Skin of body (tissue), 2 donors: Measurements from ENCODE around the gene CCNK. TPM values are rescaled to one million over a fixed set of nuclear protein-coding genes. Genes with fewer than 3 reads are reported as not detected.
A peak's percentile ranks its signal among the peaks of the same experiment; 100 is the strongest.

Experiments
- DNase-seq: peaks from one replicate; lab custom pipeline; 2025; lab: John Stamatoyannopoulos, UW
- total RNA-seq: library from RNA; depleted of rRNA; stranded (reverse); fragments of >200 nt; gene quantifications from one replicate; pipeline ENCODE4 v1.2.3, GENCODE V29; 2014

CCNK gene
- total RNA-seq, 1 donor from 2014 or later: 64.6 TPM

GRCh38 chr14:99466758-99467157 is 14.5 kb upstream of the CCNK start:
- no peak for DNase-seq

DNA sequence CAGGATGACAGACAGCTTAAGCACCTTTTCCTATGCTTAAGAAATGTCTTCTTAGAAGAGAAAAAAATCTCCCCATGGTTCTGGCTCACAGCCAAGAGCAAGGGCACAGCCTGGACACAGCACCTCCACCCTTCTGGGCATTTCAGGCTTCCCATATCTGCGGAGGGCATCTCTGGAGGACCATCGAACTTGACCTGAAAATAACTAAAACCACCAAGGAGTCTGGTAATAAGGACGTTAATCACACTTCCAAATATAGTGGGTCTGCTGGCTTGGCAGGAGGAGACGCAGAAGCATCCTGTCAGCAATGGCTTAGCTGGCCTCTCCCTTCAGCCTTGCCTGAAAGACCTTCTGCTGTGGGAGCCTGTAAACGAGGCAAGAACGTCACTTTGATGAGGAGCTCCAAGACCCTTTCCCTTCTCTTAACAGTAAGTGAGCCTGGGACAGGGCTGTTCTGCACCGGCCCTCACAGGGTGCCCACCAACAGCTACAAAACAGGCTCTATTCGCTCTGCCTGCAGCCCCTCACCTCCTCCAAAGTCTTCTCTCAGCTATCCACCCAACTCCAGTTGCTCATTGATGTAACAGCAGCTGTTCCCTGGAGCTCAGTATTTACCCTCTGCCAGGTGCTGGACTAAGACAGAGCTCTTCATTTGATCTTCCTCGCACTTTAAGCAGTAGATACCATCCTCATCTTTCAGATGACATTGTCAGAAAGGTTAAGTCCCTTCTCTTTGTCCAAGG is 13.7 kb upstream of the CCNK start:
- DNase-seq: no peak

- DNase-seq: no peak
Observed at GRCh38 chr14:99468081-99468480, 13.1 kb upstream of the CCNK start.

GRCh38 chr14:99468836-99469592 is 12.2 kb upstream of the CCNK start:
- no peak for DNase-seq

- no peak for DNase-seq
Observed at GRCh38 chr14:99471731-99472130, 9.5 kb upstream of the CCNK start.

DNA sequence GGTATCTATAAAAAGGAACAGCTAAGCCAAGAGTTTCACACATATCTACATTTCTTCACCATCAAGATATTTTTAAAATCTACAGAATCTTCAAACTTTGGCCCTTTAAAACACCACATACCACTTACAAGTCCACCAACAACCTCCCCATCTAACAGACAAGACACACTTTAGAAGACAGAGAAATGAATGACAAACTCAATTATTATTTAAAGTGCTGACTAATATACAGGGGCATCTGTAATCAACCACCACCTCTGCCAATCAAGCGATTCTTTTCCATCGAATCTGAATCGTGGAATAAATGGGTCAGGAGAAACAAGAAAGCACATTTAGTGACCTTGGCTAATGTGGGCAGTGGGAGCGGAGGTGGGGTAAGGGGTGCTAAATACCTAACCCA is 8.3 kb upstream of the CCNK start:
- DNase-seq: no peak

DNA sequence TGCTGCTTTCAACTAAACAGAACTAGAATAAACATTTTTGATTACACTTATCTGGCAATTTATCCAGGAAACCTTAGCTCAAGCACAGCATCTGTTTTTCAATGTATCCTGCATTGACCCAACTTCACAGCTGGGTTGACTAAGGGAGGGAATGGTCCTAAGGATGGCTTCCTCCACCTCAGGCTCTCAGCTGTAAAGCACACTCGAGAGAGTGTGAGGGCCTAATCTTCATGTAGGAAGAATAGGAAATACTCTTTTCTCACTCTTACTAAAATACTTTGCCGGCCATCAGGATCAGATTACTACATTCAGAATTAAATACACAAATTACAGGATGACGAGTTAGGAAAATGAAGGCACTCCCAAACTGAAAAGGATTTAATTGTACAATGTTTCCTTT is 7.8 kb upstream of the CCNK start:
- no peak for DNase-seq

DNA sequence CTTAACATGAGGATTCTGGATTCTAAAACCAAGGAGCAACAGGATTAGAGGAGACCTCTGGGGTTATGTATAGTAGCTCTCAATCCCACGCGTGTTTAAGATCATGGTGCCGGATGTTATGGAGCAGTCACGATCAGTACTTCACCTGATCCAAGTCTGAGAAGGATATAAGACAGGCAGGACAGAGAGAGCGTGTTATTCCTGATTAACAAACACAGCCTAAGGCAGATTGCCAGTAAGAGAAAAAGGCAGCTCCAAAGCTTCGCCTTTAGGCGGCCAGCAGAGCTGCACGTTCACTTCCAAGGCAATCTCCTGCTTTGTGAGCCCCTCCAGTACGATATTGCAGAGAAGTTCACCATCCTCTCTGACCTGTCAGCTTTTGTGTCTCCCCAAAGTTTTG is 6.0 kb upstream of the CCNK start:
- DNase-seq: no peak

DNA sequence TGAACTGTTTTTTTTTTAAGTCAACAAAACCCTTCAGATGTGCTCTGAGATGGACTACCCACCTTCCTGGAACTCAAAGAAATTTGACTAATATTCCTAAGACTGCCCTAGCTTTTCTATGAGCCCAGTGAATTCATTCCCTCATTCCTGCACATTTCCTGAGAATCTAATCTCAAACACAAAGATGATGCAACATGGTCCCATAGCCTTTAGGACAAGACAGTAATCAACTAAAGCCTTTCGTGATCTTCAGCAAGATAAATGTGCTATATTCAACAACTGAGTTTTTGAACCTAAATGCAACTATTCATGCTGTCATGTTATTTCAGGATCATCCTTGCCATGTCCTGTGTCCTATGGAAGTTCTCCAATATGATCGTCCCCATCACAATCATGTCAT is 5.5 kb upstream of the CCNK start:
- DNase-seq: no peak

DNA sequence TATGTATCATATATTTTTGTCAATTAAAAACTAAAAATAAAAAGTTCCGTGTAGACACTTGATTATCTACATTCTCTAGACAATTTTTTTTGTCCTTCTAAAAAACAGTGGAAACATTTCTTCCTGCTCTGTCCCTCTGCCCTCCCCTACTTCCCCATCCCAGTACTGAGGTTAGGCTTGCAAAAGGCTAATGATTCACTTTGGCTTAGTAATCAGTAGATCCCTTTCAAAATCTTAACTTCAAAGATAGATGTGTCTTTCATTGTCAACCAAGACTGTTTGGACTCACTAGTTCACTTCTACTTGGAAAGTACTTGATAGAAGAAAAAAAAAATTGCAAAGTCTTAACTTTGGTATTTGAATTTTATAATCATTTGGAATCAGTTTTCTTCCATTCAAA is 4.3 kb upstream of the CCNK start:
- DNase-seq: no peak

DNA sequence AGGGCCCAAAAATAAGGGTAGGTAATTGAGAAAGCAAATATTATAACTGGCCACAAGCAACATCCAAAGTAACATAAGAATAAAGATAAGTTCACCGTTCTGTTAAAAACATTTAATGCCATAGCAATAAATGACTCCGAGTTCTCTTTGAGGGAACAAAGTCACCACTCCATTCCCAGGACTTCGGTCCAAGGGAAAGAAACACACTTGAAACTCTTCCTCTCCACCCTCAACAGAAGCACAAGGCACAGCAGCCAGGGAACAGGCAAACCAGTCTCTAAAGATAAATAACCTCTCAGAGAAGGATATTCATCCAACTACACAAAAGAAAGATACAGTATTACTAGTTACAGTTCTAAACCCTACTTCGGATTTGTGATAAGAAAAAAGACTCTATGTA is 3.1 kb upstream of the CCNK start:
- no peak for DNase-seq

DNA sequence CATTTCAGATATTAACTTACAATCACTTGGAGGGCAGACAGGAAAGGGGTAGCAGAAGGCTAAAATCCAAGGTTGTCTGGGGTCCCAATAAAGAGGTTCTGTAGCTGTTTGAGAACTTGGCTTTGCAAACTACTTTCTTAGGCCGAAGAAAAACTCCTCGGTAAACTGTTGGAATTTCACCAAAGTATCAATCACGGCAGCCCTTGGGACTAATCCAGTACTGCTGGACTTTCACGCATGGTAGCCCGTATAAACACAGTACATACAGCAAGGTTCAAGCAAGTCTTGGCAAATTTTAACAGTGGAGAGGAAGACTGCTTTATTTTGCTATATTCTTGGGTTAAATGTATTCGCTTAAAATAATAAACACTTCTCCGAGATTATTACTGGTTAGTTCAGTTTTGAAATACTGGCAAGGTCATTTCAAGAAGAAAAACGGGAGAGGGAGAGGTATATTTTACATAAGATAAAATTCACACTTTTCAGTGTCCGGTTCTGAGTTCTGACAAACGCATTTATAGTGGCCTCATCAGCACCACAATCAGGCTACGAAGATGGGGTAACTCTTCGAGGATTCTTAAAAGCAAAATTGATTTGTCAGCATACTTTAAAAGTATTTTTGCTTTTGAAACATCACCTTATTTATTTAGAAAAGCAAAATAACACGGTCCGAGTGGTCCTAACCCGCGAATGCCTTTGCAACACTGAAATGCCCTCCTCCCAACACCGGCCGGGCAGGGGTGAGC is 1.9 kb upstream of the CCNK start:
- no peak for DNase-seq

DNA sequence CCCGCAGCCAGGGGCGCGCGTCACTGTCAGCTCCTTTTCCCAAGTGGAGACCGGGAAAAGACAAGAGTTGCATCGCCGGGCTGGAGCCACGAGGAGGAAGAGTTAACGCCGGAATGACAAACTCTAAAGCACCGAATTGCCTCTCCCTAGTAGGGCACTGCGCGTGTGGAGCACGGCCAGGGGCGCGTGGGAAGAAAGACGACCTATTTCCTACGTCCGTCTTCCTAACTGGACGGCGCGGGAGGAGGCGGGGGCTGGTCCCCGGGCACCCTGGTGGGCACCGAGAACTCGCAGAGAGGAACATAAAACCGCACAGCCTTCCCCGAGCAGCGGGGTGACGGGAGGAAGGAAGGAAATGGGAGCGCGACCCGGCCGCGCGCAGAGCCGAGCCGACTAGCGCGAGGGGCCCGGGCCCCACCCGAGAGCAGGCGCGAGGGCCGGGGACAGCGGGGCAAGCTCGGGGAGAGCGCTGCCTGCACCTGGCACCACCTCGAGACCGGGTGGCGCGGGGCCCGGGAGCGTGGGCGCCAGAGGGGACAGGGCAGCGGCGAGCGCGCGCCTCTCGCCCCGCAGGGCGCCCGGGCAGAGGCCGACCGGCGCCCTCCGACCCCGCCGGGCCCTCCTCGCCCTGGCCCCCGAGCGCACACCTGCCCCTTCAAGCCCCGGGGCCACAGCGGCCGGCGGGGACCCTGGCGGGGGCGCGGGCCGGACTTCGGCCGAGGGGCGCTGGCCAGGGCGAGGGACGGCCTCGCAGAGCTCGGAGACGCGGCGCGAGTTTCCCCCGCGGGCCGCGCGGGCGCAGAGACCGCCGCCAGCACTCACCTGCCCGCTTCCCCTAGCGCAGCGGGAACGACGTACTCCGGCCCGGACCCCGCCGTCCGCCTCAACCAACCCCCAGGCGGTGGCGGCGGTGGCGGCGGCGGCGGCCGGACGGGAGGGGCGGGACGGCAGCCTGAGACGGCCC is 1.0 kb upstream of the CCNK start, which contains the start of gene SETD3:
TSS of gene SETD3 (minus strand) at position 954 of the 964 bp plus-strand sequence. CDS start 15,054 bp downstream, outside the sequence.
- DNase-seq: peak; percentile 41

- DNase-seq: peak; percentile 42
Observed at GRCh38 chr14:99481745-99482099, 513 bp downstream of the CCNK start.

- no peak for DNase-seq
Observed at GRCh38 chr14:99484106-99484505, 2.9 kb downstream of the CCNK start.

DNA sequence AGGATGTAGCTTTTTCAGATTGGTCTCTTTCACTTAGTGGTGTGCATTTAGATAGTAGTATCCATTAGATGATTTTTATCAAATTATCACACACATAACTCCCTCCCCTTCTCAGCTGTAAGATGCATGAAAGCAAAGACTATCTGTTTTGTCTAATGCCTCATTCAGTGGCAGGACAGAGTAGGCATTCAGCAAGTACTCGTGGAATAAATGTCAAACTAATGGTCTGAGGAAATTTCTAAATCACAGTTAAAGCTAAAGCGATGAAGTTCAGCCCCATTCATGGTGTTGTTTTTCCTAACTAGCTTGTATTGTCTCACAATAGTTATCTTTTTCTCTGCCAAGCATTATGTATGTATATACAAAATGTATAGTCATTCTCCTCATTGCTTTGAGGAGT is 16.1 kb downstream of the CCNK start:
- no peak for DNase-seq

DNA sequence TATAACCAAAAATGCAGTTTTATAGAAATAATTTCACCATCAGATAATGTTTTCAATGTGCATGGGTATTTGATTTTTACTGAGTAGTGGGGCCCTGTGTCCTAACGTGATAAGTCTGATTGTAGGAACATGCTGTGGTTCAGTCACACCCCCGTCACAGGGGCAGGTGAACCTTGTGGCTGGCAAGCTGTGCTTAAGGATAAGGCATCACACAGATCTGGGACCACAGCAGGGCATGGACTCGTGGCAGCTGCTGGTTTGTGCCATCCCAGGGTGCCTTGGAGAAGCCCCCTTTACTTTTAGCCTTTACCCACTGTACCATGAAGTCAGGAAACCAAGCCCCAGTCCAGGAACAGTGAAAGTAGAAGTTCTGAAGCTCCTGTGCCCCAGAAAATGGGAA is 16.7 kb downstream of the CCNK start:
- no peak for DNase-seq

DNA sequence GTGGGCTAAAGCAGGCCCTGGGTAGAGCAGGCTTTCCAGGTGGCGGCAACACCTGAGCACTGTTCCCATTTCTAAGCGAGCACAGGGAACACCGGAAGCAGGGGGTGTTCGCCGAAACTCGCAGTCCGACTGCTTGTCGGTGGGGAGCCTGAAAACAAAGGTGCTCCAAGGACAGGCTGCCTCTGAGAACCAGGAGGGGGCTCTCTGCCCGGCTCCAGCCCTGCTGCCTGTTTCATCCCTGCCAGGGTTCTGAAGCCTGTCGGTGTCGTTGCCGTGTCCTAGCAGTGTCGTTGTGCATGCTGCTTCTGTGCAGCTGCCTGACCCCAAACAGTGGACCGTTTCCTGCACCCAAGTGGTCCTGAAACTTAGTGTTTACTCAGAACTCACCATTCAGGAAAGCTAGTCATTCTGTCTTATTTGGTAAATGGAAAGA is 21.8 kb downstream of the CCNK start:
- DNase-seq: no peak

GRCh38 chr14:99503848-99504453 is 22.7 kb downstream of the CCNK start:
- DNase-seq: no peak

DNA sequence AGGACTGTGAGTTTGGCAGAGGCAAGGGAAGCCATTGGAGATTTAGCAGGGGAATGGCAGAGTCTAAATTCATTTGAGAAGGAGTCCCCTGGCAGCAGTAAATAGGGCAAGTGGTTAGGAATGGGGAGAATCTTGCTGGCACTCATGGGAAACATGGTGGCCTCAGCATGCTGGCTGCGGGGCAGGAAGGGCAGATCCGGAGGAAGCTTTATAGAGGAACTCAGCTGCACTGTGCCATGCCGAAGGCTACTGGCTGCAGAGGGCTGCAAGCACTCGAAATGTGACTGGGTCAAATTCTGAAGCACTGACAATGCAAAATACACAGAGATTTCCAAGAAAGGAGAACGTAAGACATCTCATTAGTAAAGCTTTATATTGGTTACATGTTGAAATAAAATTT is 23.9 kb downstream of the CCNK start:
- no peak for DNase-seq

GRCh38 chr14:99506276-99506675 is 25.1 kb downstream of the CCNK start:
- DNase-seq: no peak
